H1 (cell line): ENCODE results near the gene MED1. TPM values are rescaled to one million over a fixed set of nuclear protein-coding genes. Genes with fewer than 3 reads are reported as not detected.
"Not testable (repeated sequence)": the region's sequence is repeated elsewhere in the genome, so short reads cannot be mapped to it uniquely, and the experiment has no call there.

Source experiments
- CTCF ChIA-PET: fragments of 300-600 bp; sonication (Branson Sonifier 250); formaldehyde crosslinking; loops from one replicate; lab custom pipeline; 2021; ENCODE audit not compliant: partially characterized antibody; lab: Charles Lee
- POLR2A ChIA-PET: fragments of 300-600 bp; sonication (Branson Sonifier 250); formaldehyde crosslinking; loops from one replicate; lab custom pipeline; 2021; ENCODE audit warnings: inconsistent platforms; ENCODE audit not compliant: partially characterized antibody; lab: Charles Lee
- DNase-seq, 2 experiments: peaks; one replicate each; pipeline versions ENCODE4 v3.0.0 to v3.0.0-alpha.2; 2010 to 2022; ENCODE audit warnings: low spot score in 2 of 2, low read depth in 1 of 2, mixed read lengths in 1 of 2
- FAIRE-seq: peaks from 2 replicates; lab custom pipeline; 2011; peaks lifted over from hg19 to GRCh38; lab: Jason Lieb, UNC
- H2AFZ ChIP-seq: 2 replicates; pipeline ENCODE4 v1.8.1; 2012; ENCODE audit warnings: low read length, inconsistent platforms
- H2AK5ac ChIP-seq: 2 replicates; pipeline ENCODE4 v1.6.1; 2013; ENCODE audit warnings: low read depth, low read length
- H2BK120ac ChIP-seq: replicated peaks from 2 replicates; pipeline ENCODE3; 2013; ENCODE audit warnings: low read depth, low read length, inconsistent platforms
- H2BK12ac ChIP-seq: 2 replicates; pipeline ENCODE4 v1.6.1; 2013; ENCODE audit warnings: low read depth, low read length
- H2BK15ac ChIP-seq: 2 replicates; pipeline ENCODE4 v1.6.1; 2013; ENCODE audit warnings: low read length
- H2BK20ac ChIP-seq: 2 replicates; pipeline ENCODE4 v1.6.1; 2013; ENCODE audit warnings: low read length
- H2BK5ac ChIP-seq: 2 replicates; pipeline ENCODE4 v1.6.1; 2013; ENCODE audit warnings: low read depth, low read length
- H3K14ac ChIP-seq: 2 replicates; pipeline ENCODE4 v1.6.1; 2013; ENCODE audit warnings: inconsistent platforms; ENCODE audit not compliant: insufficient read length
- H3K18ac ChIP-seq: 2 replicates; pipeline ENCODE4 v1.6.1; 2013; ENCODE audit warnings: low read length; ENCODE audit errors: extremely low read depth
- H3K23ac ChIP-seq: 2 replicates; pipeline ENCODE4 v1.6.1; 2013; ENCODE audit warnings: inconsistent platforms; ENCODE audit not compliant: insufficient read length
- H3K23me2 ChIP-seq: 2 replicates; pipeline ENCODE4 v1.6.1; 2013; ENCODE audit warnings: low read depth, low read length
- H3K27ac ChIP-seq: 2 replicates; pipeline ENCODE4 v1.6.1; 2011; ENCODE audit warnings: low read depth, low read length, inconsistent platforms
- H3K27me3 ChIP-seq, 4 experiments: replicated peaks in 1 of 4; 1 replicate in 1 of 4; 2 replicates in 3 of 4; pipeline versions ENCODE4 v1.6.1 to v1.8.1; 2011 to 2013; ENCODE audit warnings: low read length in 3 of 4, mild to moderate bottlenecking in 3 of 4, inconsistent platforms in 2 of 4, mixed read lengths in 2 of 4, moderate library complexity in 1 of 4; ENCODE audit not compliant: control insufficient read depth in 3 of 4, insufficient read depth in 3 of 4; ENCODE audit errors: extremely low read depth in 1 of 4
- H3K36me3 ChIP-seq, 4 experiments: 2 replicates each; pipeline versions ENCODE4 v1.6.1 to v1.8.1; 2011 to 2013; ENCODE audit warnings: mild to moderate bottlenecking in 4 of 4, low read length in 3 of 4, moderate library complexity in 2 of 4, control low read depth in 1 of 4, inconsistent platforms in 1 of 4; ENCODE audit not compliant: insufficient read depth in 4 of 4, control insufficient read depth in 2 of 4
- H3K4ac ChIP-seq: replicated peaks from 2 replicates; pipeline ENCODE3; 2013; ENCODE audit warnings: low read length, low read depth, mixed read lengths, inconsistent platforms; ENCODE audit not compliant: insufficient read length
- H3K4me1 ChIP-seq, 4 experiments: replicated peaks in 1 of 4; 1 replicate in 1 of 4; 2 replicates in 3 of 4; pipeline versions ENCODE4 v1.6.1 to v1.8.1; 2011 to 2013; ENCODE audit warnings: low read length in 3 of 4, inconsistent platforms in 2 of 4, mixed read lengths in 1 of 4; ENCODE audit not compliant: insufficient read depth in 4 of 4, control insufficient read depth in 3 of 4
- H3K4me2 ChIP-seq, 2 experiments: 2 replicates each; pipeline versions ENCODE4 v1.6.1 to v1.8.1; 2011 to 2013; ENCODE audit warnings: low read depth in 2 of 2, low read length in 2 of 2, control low read depth in 1 of 2, inconsistent platforms in 1 of 2, mild to moderate bottlenecking in 1 of 2; ENCODE audit not compliant: insufficient read depth in 1 of 2
- H3K4me3 ChIP-seq, 4 experiments: fragments of 200-600, 300-600 bp in 1 of 4; sonication (generic), shearing (Covaris generic), sonication (Bioruptor Twin) in 1 of 4; 2 replicates each; pipeline versions ENCODE4 v1.5.1 to v1.8.1; 2011 to 2016; ENCODE audit warnings: low read length in 4 of 4, low read depth in 3 of 4, control low read depth in 2 of 4, inconsistent platforms in 2 of 4, mild to moderate bottlenecking in 2 of 4, mixed read lengths in 1 of 4, moderate library complexity in 1 of 4; ENCODE audit not compliant: insufficient read depth in 2 of 4; ENCODE audit errors: extremely low read depth in 1 of 4
- H3K56ac ChIP-seq: replicated peaks from 2 replicates; pipeline ENCODE3; 2013; ENCODE audit warnings: low read depth, mild to moderate bottlenecking, mixed read lengths, low read length, inconsistent platforms; ENCODE audit not compliant: insufficient read length
- H3K79me1 ChIP-seq: 2 replicates; pipeline ENCODE4 v1.6.1; 2013; ENCODE audit warnings: low read depth, low read length, control low read depth
- H3K79me2 ChIP-seq, 2 experiments: 2 replicates each; pipeline versions ENCODE4 v1.6.1 to v1.8.1; 2012 to 2013; ENCODE audit warnings: low read length in 2 of 2, mild to moderate bottlenecking in 2 of 2, inconsistent platforms in 1 of 2; ENCODE audit not compliant: insufficient read depth in 2 of 2, control insufficient read depth in 1 of 2
- H3K9ac ChIP-seq, 4 experiments: replicated peaks in 1 of 4; 1 replicate in 1 of 4; 2 replicates in 3 of 4; pipeline versions ENCODE4 v1.6.1 to v1.8.1; 2011 to 2013; ENCODE audit warnings: low read depth in 3 of 4, low read length in 3 of 4, control low read depth in 2 of 4, mild to moderate bottlenecking in 2 of 4, moderate library complexity in 2 of 4, inconsistent platforms in 1 of 4; ENCODE audit errors: extremely low read depth in 1 of 4
- H3K9me3 ChIP-seq, 2 experiments: 2 replicates each; pipeline versions ENCODE4 v1.6.1 to v1.8.1; 2012 to 2013; ENCODE audit warnings: mild to moderate bottlenecking in 2 of 2, moderate library complexity in 2 of 2, control low read depth in 1 of 2, inconsistent platforms in 1 of 2, low read depth in 1 of 2, low read length in 1 of 2, mixed read lengths in 1 of 2; ENCODE audit not compliant: insufficient read depth in 2 of 2
- H4K20me1 ChIP-seq, 2 experiments: replicated peaks in 1 of 2; 2 replicates each; pipeline versions ENCODE3 to v1.8.1; 2011 to 2013; ENCODE audit warnings: inconsistent platforms in 2 of 2, low read length in 2 of 2, mild to moderate bottlenecking in 1 of 2; ENCODE audit not compliant: insufficient read depth in 2 of 2, control insufficient read depth in 1 of 2
- H4K5ac ChIP-seq: 2 replicates; pipeline ENCODE4 v1.6.1; 2013; ENCODE audit warnings: low read length, low read depth, mixed read lengths, inconsistent platforms; ENCODE audit not compliant: insufficient read length
- H4K8ac ChIP-seq: 2 replicates; pipeline ENCODE4 v1.8.0; 2013; ENCODE audit warnings: mild to moderate bottlenecking, moderate library complexity, low read length, inconsistent platforms; ENCODE audit not compliant: insufficient read depth; ENCODE audit errors: extremely low read depth
- H4K91ac ChIP-seq: replicated peaks from 2 replicates; pipeline ENCODE3; 2013; ENCODE audit warnings: low read length, mixed read lengths, inconsistent platforms; ENCODE audit not compliant: insufficient read length
- WGBS, 2 experiments: shearing (Covaris generic) in 1 of 2; methylation state at CpG; one replicate each; pipeline versions ENCODE4 v1.1.6 to v1.1.7; 2013 to 2015; ENCODE audit warnings: low lambda C conversion rate in 2 of 2, mixed read lengths in 2 of 2, inconsistent platforms in 1 of 2, low coverage in 1 of 2, missing lambda C conversion rate in 1 of 2; ENCODE audit not compliant: insufficient replicate concordance in 2 of 2, insufficient coverage in 1 of 2, insufficient read length in 1 of 2; ENCODE audit errors: extremely low coverage in 1 of 2, missing lambda C conversion rate in 1 of 2; 5-methylcytosine and 5-hydroxymethylcytosine counted together
- polyA plus RNA-seq, 7 experiments: library from polyadenylated mRNA; depleted of rRNA in 3 of 7; stranded (reverse) in 5 of 7; unstranded in 2 of 7; fragments of >200 nt in 5 of 7; fragments of 200-250 nt in 2 of 7; gene quantifications; 1 replicate in 5 of 7; 2 replicates in 1 of 7; 4 replicates in 1 of 7; pipeline versions ENCODE4 v1.2.1 to v1.2.3, GENCODE V29; 2011 to 2013; ENCODE audit warnings: missing spikeins in 2 of 7, mixed read lengths in 2 of 7
- total RNA-seq: library from RNA; stranded (reverse); fragmentation: NEBNext Ultra II Directional; extraction: Animal tissue kit (Norgen Biotek cat#: 25700); gene quantifications from 2 replicates; pipeline ENCODE4 v1.2.1, GENCODE V29; 2021

Gene MED1
- total and polyA plus RNA-seq, 2 of the 8 experiments (the other 6 are each of a cell fraction or from before 2014, with no cell fraction given), result 24.7 to 56.5 TPM

DNA sequence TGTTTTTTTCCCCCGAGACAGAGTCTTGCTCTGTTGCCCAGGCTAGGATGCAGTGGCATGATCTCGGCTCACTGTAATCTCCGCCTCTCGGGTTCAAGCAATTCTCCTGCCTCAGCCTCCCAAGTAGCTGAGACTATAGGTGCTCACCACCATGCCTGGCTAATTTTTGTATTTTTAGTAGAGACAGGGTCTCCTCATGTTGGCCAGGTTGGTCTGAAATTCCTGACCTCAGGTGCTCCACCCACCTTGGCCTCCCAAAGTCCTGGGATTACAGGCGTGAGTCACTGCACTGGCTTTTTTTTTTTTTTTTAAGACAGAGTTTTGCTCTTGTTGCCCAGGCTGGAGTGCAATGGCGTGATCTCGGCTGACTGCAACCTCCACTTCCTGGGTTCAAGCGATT lies 28.6 kb upstream of the MED1 start:
- H3K9ac ChIP-seq, H3K23me2 ChIP-seq, H3K18ac ChIP-seq, H4K20me1 ChIP-seq, H2AFZ ChIP-seq, H2BK20ac ChIP-seq, H3K79me2 ChIP-seq, H4K91ac ChIP-seq, H2BK15ac ChIP-seq, H3K4ac ChIP-seq, H3K4me2 ChIP-seq, H3K4me3 ChIP-seq, H2BK5ac ChIP-seq, H4K8ac ChIP-seq, H3K79me1 ChIP-seq, FAIRE-seq, H2BK12ac ChIP-seq, H3K56ac ChIP-seq, H3K14ac ChIP-seq, H2BK120ac ChIP-seq, H3K9me3 ChIP-seq, H3K27ac ChIP-seq, H2AK5ac ChIP-seq, DNase-seq, H4K5ac ChIP-seq, H3K27me3 ChIP-seq, H3K4me1 ChIP-seq, H3K23ac ChIP-seq: not testable (repeated sequence)
- ChIA-PET POLR2A (interaction anchor here (1.1 to 2.1 kb wide), 4 partner anchors 12 to 18 kb away, joined by 3 to 8 read pairs (median 4); partner anchors contain the start of gene CDK12), CTCF (interaction anchor here (0.7 to 2.0 kb wide), 5 partner anchors 11 to 144 kb away, joined by 3 to 5 read pairs (median 3); no protein-coding TSS in a partner anchor)
- H3K36me3 ChIP-seq, result peaks cover 0 to 13% (median 3%) of the 10 kb centered on the region in 4 experiments; a peak in 3 of 8 replicates
- 93% methylated on average over 8 of the region's 8 CpGs; no CpG with 5 or more reads in 1 of the 2 experiments for WGBS, 2 experiments
